Renal cortical epithelial cell (primary cell): ENCODE data around the gene LIN54. TPM values are rescaled to one million over a fixed set of nuclear protein-coding genes. Genes with fewer than 3 reads are reported as not detected.
"Not testable (repeated sequence)": the region's sequence is repeated elsewhere in the genome, so short reads cannot be mapped to it uniquely, and the experiment has no call there.

Experiments
- DNase-seq: peaks from one replicate; pipeline ENCODE4 v3.0.0-alpha.2; 2011; ENCODE audit warnings: low read depth
- total RNA-seq: library from RNA; depleted of rRNA; stranded (reverse); fragments of >200 nt; gene quantifications from 2 replicates; pipeline ENCODE4 v1.2.3, GENCODE V29; 2014

LIN54 gene
- total RNA-seq = 10.3 and 11.5 TPM in 2 replicates

DNA sequence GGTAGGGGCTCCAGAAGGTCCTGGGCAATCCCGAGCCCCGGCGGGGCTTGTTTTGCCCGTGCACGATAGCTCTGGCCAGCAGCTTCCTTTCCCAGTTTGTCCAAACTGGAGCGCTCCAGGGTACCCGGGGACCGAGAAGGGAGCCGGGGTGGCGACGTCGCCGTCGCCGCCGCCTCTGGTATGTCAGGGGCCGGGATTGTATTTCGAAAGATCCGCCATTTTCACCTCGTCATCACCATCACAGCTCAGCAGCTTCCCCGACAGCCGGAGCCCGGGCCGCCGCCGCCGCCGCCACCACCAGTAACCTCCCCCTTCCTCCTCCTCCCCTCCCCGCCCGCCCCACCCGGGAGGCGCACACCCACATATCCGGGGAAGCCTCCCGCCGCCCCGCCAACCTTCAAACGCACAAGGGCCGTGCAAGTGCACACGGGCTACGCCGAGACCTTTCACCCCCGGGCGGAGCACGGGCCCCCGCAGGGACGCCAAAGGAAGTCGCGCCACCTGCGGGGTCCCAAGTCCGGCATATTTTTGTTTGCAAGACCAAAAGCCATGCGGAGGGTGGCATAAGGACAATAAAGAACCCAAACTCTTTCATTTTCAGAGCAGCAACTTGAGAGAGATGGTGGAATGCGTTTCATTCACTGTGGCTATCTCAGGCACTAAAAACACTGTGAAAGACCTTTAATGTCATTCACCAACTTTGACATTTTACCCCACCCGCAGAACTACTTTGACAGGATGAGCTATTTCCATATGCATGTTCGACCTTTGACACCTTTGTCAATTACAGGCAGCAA lies at the start of gene LIN54:
TSS of gene LIN54 (minus strand) at position 302 of the 797 bp plus-strand sequence. CDS start 25,979 bp downstream, outside the sequence.
- DNase-seq = no peak

DNA sequence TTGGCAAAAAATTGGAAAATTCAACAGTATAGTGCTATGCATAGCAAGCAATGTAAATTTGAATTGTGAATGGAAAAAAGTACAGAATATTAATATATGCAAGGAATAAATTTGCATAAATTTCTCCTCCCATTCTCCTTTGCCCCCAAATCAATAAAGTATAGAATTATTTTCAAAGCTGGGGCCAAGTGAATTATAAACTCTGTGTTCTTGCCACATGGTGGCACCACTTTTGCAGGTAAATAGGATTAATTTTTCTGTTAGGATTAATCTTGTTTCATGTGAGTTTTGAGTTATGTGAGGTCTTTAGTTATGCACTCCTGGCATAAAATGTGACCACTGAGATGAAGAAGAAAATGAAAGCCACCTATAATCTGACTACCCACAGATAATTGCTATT lies 44.3 kb upstream of the LIN54 start:
- peak; percentile 36 for DNase-seq

DNA sequence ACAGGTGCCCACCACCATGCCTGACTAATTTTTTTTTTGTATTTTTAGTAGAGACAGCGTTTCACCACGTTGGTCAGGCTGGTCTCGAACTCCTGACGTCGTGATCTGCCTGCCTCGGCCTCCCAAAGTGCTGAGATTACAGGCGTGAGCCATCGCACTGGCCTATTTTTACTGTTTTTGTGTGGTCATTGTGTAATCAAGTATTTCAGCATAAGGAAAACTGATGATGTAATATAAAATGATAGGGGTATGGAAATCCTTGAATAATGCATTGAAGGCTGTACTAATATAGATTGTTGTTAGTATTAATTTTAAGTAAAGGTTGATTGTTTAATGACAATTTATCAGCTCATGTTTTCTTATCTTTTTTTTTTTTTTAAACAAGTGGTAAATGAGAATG lies 38.2 kb upstream of the LIN54 start:
- not testable (repeated sequence) for DNase-seq

DNA sequence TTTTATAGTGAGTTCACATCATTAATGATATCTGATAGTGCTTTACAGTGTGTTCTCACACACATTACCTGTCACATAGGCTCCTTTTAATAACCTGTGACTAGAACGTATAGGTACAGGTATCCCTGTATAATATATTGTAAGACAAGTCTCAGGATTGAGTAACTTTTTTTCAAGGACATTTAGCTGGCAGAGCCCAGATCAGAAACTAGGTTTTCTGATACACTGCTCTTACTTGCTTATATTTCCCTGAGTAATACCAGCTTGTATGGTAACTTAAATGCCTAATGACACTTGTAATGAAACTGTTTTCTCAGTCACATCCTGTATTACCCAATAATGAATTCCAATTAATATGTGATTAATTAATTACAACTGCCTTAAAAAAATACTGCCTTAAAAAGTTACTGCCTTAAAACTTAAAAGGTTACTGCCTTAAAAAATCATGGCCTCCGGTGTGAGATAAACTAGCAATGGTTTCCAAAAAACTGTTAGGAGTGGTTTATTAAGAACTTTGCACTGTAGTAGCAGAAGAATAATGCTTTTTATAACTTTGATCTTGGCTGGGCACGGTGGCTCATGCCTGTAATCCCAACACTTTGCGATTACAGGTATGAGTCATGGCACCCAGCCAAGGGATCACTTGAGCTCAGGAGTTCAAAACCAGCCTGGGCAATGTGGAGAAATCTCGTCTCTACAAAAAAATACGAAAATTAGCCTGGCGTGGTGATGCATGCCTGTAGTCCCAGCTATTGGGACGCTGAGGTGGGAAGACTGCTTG lies 36.3 kb upstream of the LIN54 start:
- DNase-seq = peak; percentile 86

DNA sequence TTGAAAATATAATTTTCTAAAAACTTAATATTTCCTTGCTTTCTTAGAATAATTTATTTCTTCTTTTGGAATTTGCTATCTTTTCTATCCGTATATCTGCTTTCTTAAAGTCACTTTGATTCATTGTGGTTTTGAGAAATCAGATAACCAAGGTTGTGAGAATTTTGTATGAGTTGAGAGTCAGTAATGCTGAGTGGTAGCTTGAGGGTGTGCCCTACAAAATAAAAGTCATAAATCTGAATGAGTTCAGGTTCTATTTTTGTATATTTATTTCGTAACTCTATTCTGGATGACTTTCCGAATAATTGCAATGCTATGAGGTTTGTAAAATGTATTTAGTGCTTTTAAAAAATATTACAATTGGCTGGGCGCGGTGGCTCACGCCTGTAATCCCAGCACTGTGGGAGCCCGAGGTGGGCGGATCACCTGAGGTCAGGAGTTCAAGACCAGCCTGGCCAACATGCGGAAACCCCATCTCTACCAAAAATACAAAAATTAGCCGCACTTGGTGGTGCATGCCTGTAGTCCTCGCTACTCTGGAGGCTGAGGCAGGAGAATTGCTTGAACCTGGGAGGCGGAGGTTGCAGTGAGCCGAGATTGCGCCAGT lies 33.3 kb upstream of the LIN54 start:
- DNase-seq = no peak

DNA sequence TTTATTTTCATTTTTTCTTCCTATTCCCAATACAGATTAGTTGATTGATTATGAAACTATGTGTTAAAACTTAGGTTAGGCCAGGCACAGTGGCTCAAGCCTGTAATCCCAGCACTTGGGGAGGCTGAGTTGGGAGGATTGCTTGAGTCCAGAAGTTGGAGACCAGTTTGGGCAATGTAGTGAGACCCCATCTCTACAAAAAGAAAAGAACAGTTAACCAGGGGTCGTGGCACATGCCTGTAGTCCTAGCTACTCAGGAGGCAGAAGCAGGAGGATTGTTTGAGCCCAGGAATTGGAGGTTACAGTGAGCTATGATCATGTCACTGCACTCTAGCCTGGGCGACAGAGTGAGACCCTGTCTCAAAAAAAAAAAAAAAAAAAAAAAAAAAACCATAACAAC lies 32.5 kb upstream of the LIN54 start:
- DNase-seq = not testable (repeated sequence)

DNA sequence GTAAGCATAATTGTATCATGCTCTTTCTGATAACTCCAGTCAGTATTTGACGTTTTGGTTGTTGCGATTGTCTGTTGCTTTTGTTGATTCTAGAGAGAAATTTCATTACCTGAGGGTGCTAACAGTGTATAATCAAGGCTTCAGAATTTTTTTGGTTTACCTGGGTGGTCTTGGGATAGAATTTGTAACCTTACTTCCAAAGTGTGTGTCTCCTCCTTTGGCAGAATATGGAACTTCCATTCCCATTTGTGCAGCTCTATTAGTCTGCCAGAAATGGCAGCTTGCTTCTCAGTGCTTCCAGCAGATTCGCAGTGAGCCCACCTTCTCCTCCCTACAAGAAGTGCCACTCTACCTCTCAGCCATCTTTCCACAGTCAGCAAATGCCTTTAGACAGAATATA lies 29.6 kb upstream of the LIN54 start:
- DNase-seq = no peak

DNA sequence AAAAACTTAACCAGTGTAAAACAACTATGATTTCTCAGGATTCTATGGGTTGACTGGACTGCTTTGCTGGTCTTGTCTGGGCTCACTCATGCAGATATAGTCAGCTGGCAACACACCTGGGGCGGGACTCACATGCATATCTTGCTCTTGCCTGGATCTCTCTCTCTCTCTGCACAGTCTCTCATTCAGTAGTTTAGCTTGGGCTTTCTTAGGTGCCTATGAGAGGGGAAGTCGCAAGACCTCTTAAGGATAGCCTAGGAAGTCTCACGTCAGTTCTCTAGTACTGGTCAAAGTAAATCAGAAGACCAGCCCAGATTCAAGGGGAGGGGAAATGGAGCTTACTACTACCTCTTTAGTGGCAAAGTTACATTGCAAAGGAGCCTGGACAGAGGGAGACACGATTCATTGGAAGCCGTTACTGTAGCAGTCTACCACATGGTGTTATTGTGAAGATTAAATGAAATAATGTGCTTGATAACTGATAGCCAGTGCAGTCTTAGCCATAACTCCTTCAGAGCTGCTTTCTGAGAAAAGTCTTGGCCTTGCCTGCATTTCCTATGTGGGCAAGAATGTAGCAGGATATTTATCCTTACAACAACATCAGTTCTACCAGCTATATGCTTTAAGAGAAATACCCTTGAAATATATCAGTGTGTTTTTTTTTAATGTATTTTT lies 26.5 kb upstream of the LIN54 start:
- DNase-seq = peak; percentile 22

DNA sequence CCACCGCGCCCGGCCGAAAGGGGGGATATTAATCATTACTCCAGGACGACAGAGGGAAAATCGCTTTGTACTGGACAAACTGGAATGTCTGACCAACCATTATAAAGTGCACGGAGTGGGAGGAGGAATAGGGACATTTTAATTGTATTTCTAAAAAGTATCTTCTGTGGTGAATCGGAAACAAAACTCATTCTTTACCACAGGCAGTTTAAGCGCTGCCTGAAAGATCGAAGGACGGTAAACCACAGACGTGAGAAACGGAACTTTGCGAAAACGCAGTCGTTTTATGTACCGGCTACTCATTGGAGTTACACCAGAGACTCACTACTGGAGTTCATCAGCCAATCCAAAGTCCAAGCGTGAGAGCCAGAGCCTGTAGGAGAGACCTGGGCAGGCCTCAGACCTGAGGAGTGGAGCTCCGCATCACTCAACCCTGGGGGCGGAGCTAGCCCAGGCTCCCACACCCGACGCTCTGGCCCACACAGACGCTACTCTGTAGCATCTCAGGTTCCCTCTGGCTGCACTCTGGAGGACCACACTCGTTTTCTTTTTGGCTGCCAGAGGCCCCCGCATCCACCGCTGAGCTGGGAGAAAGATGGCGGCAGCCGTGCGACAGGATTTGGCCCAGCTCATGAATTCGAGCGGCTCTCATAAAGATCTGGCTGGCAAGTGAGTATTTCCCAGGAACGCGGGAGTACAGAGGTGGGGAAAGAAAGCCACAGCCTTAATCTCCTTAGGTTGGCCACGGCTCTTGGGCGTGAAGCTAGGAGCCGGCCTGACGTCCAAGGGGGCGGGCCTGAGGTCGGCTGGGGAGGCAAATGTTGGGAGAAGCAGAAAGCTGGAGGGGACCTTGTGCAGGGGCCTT lies 24.2 kb upstream of the LIN54 start, which contains the start of gene COPS4:
TSS of gene COPS4 (plus strand) at position 554 of the 865 bp plus-strand sequence. CDS start at position 596, 42 bp downstream.
- DNase-seq = peak; percentile 100

DNA sequence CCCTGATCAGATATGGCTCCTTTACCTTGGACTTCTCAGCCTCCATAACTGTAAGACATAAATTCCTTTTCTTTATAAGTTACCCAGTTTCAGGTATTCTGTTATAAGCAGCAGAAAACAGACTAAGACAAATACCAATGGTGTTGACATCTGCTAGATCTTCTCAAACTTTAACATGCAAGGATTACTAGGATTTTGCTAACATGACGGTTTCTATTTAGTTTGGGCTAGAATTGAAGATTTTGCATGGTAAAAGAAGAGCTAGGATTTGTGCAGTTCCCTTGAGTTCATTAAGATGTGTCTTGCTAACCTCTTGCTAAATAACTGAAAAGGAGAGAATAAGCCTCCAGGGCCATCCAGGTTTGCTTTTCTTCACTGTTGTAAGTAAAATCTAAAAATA lies 19.1 kb upstream of the LIN54 start:
- DNase-seq = no peak

DNA sequence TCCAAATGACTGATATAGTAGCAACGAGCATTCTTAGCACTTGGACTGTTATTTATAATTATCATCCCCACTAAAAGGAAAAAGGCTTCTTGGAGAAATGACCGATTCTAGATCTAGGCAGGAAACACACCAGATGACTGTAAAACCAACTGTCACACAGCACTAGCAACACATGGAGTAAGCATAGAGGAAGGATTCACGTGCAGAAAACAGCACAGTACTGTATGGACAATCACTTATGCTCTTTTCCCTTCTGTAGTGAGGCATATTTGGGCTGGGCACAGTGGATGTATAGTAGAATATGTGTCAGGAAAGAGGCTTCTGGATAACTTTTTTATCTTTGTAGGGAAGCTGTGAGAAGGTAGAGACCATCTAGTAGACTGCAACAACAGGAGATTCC lies 18.4 kb upstream of the LIN54 start:
- no peak for DNase-seq

DNA sequence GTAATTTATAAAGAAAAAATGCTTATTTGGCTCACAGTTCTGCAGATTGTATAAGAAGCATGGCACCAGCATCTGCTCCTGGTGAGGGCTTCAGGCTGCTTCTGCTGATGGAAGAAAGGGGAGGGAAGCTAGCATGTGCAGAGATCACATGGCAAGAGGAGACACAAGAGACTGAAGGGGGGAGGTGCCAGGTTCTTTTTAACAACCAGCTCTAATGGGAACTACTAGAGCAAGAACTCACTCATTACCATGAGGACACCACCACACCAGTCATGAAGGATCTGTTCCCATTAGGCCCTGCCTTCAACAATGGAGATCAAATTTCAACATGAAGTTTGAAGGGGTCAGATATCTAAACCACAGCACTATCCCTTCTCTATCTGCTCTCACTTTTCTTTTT lies 14.9 kb upstream of the LIN54 start:
- no peak for DNase-seq

DNA sequence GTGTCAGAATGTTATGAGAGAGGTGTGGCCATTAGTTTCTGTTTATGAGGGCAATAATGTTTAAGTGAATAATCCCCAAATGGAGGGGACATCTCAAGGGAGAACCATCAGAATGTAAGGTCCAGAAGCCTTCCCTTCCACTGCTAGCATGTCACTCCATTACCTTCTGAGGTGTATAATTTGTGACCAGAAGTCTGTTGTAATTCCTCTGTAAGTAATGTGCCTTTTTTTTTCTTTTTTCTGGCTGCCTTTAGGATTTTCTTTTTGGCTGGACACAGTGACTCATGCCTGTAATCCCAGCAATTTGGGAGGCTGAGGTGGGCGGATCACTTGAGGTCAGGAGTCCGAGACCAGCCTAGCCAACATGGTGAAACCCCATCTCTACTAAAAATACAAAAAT lies 13.6 kb upstream of the LIN54 start:
- DNase-seq = no peak

DNA sequence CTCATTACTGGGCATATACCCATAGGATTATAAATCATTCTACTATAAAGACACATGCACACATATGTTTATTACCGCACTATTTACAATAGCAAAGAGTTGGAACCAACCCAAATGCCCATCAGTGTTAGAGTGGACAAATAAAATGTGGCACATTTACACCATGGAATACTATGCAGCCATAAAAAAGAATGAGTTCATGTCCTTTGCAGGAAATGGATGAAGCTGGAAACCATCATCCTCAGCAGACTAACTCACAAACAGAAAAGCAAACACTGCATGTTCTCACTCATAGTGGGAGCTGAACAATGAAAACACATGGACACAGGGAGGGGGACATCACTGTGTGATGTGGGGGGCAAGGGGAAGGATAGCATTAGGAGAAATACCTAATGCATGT lies 13.0 kb upstream of the LIN54 start:
- not testable (repeated sequence) for DNase-seq

DNA sequence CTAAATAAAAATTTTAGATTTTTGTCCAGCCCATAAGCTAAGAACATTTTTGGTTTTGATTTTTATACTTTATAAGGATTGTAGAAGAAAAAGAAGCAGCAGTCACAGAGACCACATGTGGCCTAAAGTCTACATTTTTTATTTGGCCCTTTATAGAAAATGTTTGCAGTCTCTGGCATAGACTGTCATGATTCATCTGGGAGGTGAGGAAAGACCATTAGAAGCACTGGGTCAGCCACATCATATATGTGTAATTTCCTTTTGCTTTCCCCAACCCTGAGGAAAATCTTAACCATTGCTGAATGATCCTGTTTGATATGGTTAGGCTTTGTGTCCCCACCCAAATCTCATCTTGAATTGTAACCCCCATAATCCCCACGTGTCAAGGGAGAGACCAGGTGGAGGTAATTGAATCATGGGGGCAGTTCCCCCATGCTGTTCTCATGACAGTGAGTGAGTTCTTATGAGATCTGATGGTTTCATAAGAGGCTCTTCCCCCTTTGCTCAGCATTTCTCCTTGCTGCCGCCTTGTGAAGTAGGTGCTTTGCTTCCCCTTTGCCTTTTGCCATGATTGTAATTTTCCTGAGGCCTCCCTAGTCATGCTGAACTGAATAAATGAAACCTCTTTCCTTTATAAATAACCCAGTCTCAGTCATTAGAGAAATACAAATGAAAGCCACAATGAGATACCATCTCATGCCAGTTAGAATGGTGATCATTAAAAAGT lies 12.3 kb upstream of the LIN54 start:
- DNase-seq = no peak

DNA sequence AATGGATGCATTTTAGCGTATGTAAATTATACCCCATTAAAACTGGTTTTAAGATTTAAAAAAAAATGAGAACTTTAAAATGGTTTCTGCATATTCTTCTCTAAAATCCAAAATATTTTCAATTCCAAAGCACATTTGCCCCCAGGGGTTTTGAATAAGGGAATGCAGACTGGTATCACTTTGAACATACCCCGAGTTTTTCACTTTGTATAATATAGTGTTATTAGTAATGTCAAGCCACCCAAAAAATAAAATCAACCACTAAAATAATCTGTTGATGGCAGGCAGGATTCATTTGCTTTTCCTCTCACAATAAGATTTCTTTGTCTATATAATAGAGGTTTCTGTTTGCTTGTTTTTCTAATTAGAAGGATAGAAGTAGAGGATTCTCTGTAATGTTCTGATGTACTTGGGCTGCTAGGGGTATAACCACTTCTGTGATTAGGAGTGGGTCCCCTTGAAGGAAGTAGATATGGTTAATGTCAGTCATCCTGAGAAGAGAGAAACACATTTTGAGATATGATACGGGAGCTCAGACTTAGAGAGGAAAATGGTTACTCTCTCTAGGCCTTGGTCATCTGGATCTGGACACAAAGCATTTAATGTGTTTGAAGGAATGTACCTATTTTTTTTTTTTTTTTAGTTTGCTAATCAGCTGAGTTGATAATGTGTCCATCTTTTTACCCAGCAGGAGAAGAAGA lies 9.3 kb upstream of the LIN54 start:
- DNase-seq = no peak

DNA sequence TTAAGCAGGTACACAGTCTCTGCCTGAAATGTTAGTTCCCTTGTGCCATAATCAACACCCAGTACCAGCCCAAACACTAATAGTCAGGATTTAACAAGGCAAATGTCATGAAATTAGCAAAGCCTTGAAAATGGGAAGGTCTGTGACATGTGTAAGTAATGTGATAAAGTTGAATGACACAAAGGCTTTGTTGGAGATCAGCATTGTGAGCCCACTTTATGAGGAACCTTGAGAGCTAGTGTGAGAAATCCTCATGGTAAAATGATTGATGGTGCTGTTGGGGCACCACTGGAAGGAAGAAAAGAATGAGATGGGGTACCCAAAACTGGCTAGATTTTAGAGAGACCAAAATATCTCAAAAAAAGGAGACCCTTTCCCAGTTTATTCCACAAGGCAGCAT lies 3.3 kb upstream of the LIN54 start:
- no peak for DNase-seq

DNA sequence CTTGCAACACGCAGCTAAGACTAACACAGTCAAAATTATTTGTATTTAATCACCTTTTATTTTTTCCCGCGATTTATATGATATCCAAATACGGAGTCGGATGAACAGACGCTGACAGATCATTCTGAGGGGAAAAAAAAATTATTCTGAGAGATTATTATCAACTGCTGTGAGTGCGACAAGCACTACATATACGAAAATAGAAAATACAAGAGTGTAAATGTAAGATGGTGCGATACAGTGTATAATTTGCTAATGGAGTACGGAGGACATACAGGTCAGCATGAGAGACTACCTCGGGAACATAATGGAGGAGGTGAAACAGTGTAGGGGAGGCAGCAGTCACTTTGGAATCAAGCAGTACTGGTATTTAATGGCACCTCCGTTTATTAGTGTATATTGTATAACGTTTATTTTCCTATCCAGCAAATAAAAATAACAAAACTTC lies 2.8 kb upstream of the LIN54 start:
- no peak for DNase-seq

DNA sequence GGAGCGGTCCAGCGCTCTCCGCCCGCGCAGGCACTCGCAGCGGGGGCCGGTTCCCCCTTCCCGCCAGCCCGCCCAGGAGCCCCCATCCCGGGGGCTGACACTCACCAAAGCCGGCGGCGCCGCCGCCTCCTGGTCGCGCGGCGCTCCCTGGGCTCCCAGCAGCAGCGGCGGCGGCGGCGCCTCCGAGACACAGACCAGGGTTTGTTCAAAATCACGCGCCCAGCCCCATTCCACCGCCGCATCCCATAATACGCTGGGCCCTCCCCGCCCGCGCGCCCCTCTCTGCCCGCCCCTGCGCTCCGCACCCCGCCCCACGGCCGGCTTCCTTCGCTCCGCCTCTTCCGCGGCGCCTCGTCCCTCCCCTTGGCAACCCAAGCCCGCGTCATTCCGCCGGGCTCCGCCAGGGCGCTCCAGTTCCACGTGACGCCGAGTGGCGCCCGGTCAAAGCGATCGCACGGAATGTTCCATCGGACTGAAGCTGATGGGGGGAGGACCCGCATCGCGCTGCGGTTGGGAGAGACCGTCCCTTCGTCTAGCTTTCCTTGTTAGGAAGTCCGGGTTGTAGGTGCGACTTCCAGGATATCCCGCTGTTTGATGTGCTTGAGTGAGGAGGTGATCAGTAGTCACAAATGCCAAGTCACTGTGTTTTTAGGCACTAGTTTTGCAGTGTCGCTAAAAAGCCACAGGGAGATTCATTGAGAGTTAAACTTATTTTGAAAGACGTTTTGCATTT lies 2.2 kb upstream of the LIN54 start:
- DNase-seq = peak; percentile 93
